HepG2 (cell line): ENCODE results near the gene FBXL12. TPM values are rescaled to one million over a fixed set of nuclear protein-coding genes. Genes with fewer than 3 reads are reported as not detected.

Source experiments
- BORCS8-MEF2B ChIP-seq: sonication (generic); formaldehyde crosslinking; IDR thresholded peaks from 2 replicates; pipeline ENCODE4 v1.8.0; 2022; ENCODE audit warnings: mild to moderate bottlenecking, missing genetic modification reagents
- GABPA ChIP-seq, 2 experiments: IDR thresholded peaks; 2 replicates each; pipeline ENCODE4 v1.6.1; 2011 to 2016; ENCODE audit warnings: low read depth in 2 of 2, low read length in 1 of 2, missing biosample characterization in 1 of 2, missing genetic modification characterization in 1 of 2
- HES4 ChIP-seq: sonication (generic); formaldehyde crosslinking; IDR thresholded peaks from 2 replicates; pipeline ENCODE4 v1.9.0; 2021; ENCODE audit warnings: mild to moderate bottlenecking, missing genetic modification reagents, borderline replicate concordance
- KMT2B ChIP-seq: IDR thresholded peaks from 2 replicates; pipeline ENCODE4 v1.6.1; 2016; ENCODE audit warnings: missing genetic modification reagents, missing compliant biosample characterization
- MEIS1 ChIP-seq: sonication (generic); formaldehyde crosslinking; IDR thresholded peaks from 2 replicates; pipeline ENCODE4 v1.9.0; 2021; ENCODE audit warnings: mild to moderate bottlenecking, missing genetic modification reagents, moderate library complexity, borderline replicate concordance
- MIXL1 ChIP-seq: IDR thresholded peaks from 2 replicates; pipeline ENCODE4 v1.6.1; 2016
- MXD4 ChIP-seq: IDR thresholded peaks from 2 replicates; pipeline ENCODE4 v1.6.1; 2016; ENCODE audit warnings: mild to moderate bottlenecking, missing biosample characterization, missing genetic modification reagents
- NCOA1 ChIP-seq: sonication (generic); formaldehyde crosslinking; IDR thresholded peaks from 2 replicates; pipeline ENCODE4 v1.9.0; 2021; ENCODE audit warnings: missing genetic modification reagents
- NFATC3 ChIP-seq: sonication (generic); formaldehyde crosslinking; IDR thresholded peaks from 2 replicates; pipeline ENCODE4 v1.5.1; 2020; ENCODE audit warnings: mild to moderate bottlenecking, missing genetic modification reagents
- NFKBIZ ChIP-seq: IDR thresholded peaks from 2 replicates; pipeline ENCODE4 v1.6.1; 2018; ENCODE audit warnings: missing genetic modification reagents, missing compliant biosample characterization
- PITX1 ChIP-seq: sonication (generic); formaldehyde crosslinking; IDR thresholded peaks from 2 replicates; pipeline ENCODE4 v1.5.1; 2020; ENCODE audit warnings: mild to moderate bottlenecking, missing genetic modification reagents
- RFX5 ChIP-seq: IDR thresholded peaks from 2 replicates; pipeline ENCODE4 v1.6.1; 2011; ENCODE audit warnings: low read depth, low read length, improper control_type of control experiment
- SP2 ChIP-seq: sonication (generic); formaldehyde crosslinking; IDR thresholded peaks from 2 replicates; pipeline ENCODE4 v1.5.1; 2020; ENCODE audit warnings: mild to moderate bottlenecking, missing genetic modification reagents
- TP53 ChIP-seq: sonication (generic); formaldehyde crosslinking; conservative IDR thresholded peaks from 2 replicates; pipeline ENCODE4 v1.4.0; 2020; ENCODE audit warnings: missing genetic modification reagents
- TSC22D2 ChIP-seq: sonication (generic); formaldehyde crosslinking; IDR thresholded peaks from 2 replicates; pipeline ENCODE4 v1.5.1; 2020; ENCODE audit warnings: missing genetic modification reagents, mild to moderate bottlenecking, borderline replicate concordance
- ZNF143 ChIP-seq: sonication (generic); formaldehyde crosslinking; IDR thresholded peaks from 2 replicates; pipeline ENCODE4 v1.4.0; 2020; ENCODE audit warnings: missing genetic modification reagents
- polyA plus RNA-seq, 8 experiments: library from polyadenylated mRNA; depleted of rRNA in 3 of 8; stranded (reverse) in 7 of 8; unstranded in 1 of 8; fragments of >200 nt; fragmentation: Illumina TruSeq in 4 of 8; extraction: Trizol in 4 of 8; gene quantifications; 2 replicates each; pipeline versions ENCODE4 v1.2.1 to v1.2.3, GENCODE V29; 2011 to 2016; ENCODE audit warnings: low read depth in 4 of 8, missing spikeins in 1 of 8, mixed read lengths in 1 of 8; ENCODE audit not compliant: insufficient read depth in 1 of 8
- total RNA-seq, 5 experiments: library from RNA; depleted of rRNA; stranded (reverse); fragments of >200 nt; fragmentation: Illumina TruSeq; extraction: Trizol; gene quantifications; 2 replicates each; pipeline ENCODE4 v1.2.3, GENCODE V29; 2016; ENCODE audit warnings: low read depth in 1 of 5
- TF ChIP-seq, protein P1 (sequence below): sonication (generic); formaldehyde crosslinking; IDR thresholded peaks from 2 replicates; pipeline ENCODE4; 2020; ENCODE audit warnings: missing genetic modification reagents, mild to moderate bottlenecking, borderline replicate concordance
- TF ChIP-seq, protein P2 (sequence below): sonication (generic); formaldehyde crosslinking; IDR thresholded peaks from 2 replicates; pipeline ENCODE4 v1.4.0; 2020; ENCODE audit warnings: mild to moderate bottlenecking, missing genetic modification reagents
- TF ChIP-seq, protein P3 (sequence below): sonication (generic); formaldehyde crosslinking; IDR thresholded peaks from 2 replicates; pipeline ENCODE4 v1.4.0; 2020; ENCODE audit warnings: mild to moderate bottlenecking, missing genetic modification reagents
- TF ChIP-seq, protein P4 (sequence below): sonication (generic); formaldehyde crosslinking; IDR thresholded peaks from 2 replicates; pipeline ENCODE4 v1.8.1; 2023; ENCODE audit warnings: mild to moderate bottlenecking, inconsistent platforms, moderate library complexity, missing genetic modification reagents, borderline replicate concordance

FBXL12 gene
- total and polyA plus RNA-seq, 2 of the 13 experiments (the other 11 are each of a cell fraction or from before 2014, with no cell fraction given): 20.4 to 23.1 TPM

DNA sequence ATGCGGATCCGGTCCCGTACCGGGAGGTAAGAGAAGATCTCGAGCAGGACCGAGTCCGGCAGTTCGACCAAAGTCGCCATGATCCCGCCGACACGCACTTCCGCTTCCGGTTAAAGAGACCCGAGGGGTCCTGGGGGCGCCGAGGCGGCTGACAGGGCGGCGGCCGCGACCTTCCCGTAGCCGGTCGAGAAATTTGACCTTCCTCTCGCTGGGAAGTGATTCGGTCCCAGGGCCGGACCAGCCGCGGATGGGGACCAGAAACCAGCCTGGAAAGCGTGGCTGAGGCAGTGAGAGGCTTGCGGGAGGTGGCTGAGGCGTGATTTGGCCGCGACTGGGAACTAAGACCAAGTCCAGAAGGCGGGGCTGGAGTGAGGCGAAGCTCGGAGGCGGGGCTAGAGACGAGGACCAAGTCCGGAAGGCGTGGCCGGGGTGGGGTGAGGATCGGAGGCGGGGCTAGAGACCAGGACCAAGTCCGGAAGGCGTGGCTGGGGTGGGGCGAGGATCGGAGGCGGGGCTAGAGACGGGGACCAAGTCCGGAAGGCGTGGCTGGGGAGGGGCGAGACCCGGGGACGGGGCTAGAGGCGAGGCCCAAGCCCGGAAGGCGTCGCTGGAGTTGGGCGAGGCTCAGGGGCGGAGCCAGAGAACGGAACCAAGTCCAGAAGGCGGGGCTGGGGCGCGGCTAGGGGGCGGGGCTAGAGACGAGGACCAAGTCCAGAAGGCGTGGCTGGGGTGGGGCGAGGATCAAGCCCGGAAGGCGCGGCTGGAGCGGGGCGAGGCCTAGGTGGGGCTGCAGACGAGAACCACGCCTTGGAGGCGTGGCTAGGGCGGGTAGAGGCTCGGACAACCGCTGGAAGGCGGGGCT is at the start of gene FBXL12 (continued):
- TF ChIP-seq TP53 (CRISPR knock-in tag) (no peak), TSC22D2 (CRISPR knock-in tag) (no peak; the same call in 1 of the 2 replicates), KMT2B (CRISPR knock-in tag) (peak; percentile 80; the same call in 1 of the 2 replicates), NFATC3 (CRISPR knock-in tag) (peak; percentile 48; the same call in 1 of the 2 replicates), PITX1 (peak; percentile 71), MIXL1 (0 out of 2 replicates have a peak, but pooled peaks have one; percentile 17), SP2 (CRISPR knock-in tag) (no peak), NFKBIZ (CRISPR knock-in tag) (no peak), ZNF143 (peak; percentile 71), NCOA1 (no peak), GABPA (IDR thresholded peaks at IDR 0.05; ENCODE audit: low read depth, low read length) (peak; percentile 89), GABPA (CRISPR knock-in tag; IDR thresholded peaks at IDR 0.05; ENCODE audit: low read depth) (peak; percentile 97), BORCS8-MEF2B (CRISPR knock-in tag) (peak; percentile 68), HES4 (peak; percentile 50; the same call in 1 of the 2 replicates), MEIS1 (CRISPR knock-in tag) (0 out of 2 replicates have a peak, but pooled peaks have one; percentile 66), MXD4 (CRISPR knock-in tag) (peak; percentile 72), RFX5 (no peak)
- TF ChIP-seq, protein P1, sequence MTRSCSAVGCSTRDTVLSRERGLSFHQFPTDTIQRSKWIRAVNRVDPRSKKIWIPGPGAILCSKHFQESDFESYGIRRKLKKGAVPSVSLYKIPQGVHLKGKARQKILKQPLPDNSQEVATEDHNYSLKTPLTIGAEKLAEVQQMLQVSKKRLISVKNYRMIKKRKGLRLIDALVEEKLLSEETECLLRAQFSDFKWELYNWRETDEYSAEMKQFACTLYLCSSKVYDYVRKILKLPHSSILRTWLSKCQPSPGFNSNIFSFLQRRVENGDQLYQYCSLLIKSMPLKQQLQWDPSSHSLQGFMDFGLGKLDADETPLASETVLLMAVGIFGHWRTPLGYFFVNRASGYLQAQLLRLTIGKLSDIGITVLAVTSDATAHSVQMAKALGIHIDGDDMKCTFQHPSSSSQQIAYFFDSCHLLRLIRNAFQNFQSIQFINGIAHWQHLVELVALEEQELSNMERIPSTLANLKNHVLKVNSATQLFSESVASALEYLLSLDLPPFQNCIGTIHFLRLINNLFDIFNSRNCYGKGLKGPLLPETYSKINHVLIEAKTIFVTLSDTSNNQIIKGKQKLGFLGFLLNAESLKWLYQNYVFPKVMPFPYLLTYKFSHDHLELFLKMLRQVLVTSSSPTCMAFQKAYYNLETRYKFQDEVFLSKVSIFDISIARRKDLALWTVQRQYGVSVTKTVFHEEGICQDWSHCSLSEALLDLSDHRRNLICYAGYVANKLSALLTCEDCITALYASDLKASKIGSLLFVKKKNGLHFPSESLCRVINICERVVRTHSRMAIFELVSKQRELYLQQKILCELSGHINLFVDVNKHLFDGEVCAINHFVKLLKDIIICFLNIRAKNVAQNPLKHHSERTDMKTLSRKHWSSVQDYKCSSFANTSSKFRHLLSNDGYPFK (CRISPR knock-in tag): peak; percentile 94; the same call in 1 of the 2 replicates
- TF ChIP-seq, protein P2, sequence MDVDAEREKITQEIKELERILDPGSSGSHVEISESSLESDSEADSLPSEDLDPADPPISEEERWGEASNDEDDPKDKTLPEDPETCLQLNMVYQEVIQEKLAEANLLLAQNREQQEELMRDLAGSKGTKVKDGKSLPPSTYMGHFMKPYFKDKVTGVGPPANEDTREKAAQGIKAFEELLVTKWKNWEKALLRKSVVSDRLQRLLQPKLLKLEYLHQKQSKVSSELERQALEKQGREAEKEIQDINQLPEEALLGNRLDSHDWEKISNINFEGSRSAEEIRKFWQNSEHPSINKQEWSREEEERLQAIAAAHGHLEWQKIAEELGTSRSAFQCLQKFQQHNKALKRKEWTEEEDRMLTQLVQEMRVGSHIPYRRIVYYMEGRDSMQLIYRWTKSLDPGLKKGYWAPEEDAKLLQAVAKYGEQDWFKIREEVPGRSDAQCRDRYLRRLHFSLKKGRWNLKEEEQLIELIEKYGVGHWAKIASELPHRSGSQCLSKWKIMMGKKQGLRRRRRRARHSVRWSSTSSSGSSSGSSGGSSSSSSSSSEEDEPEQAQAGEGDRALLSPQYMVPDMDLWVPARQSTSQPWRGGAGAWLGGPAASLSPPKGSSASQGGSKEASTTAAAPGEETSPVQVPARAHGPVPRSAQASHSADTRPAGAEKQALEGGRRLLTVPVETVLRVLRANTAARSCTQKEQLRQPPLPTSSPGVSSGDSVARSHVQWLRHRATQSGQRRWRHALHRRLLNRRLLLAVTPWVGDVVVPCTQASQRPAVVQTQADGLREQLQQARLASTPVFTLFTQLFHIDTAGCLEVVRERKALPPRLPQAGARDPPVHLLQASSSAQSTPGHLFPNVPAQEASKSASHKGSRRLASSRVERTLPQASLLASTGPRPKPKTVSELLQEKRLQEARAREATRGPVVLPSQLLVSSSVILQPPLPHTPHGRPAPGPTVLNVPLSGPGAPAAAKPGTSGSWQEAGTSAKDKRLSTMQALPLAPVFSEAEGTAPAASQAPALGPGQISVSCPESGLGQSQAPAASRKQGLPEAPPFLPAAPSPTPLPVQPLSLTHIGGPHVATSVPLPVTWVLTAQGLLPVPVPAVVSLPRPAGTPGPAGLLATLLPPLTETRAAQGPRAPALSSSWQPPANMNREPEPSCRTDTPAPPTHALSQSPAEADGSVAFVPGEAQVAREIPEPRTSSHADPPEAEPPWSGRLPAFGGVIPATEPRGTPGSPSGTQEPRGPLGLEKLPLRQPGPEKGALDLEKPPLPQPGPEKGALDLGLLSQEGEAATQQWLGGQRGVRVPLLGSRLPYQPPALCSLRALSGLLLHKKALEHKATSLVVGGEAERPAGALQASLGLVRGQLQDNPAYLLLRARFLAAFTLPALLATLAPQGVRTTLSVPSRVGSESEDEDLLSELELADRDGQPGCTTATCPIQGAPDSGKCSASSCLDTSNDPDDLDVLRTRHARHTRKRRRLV (CRISPR knock-in tag): no peak
- TF ChIP-seq, protein P3, sequence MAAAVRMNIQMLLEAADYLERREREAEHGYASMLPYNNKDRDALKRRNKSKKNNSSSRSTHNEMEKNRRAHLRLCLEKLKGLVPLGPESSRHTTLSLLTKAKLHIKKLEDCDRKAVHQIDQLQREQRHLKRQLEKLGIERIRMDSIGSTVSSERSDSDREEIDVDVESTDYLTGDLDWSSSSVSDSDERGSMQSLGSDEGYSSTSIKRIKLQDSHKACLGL (CRISPR knock-in tag): 0 out of 2 replicates have a peak, but pooled peaks have one; percentile 27
- TF ChIP-seq, protein P4, sequence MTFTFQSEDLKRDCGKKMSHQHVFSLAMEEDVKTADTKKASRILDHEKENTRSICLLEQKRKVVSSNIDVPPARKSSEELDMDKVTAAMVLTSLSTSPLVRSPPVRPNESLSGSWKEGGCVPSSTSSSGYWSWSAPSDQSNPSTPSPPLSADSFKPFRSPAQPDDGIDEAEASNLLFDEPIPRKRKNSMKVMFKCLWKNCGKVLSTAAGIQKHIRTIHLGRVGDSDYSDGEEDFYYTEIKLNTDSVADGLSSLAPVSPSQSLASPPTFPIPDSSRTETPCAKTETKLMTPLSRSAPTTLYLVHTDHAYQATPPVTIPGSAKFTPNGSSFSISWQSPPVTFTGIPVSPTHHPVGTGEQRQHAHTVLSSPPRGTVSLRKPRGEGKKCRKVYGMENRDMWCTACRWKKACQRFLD: no peak; the same call in 1 of the 2 replicates
